Measurements from ENCODE around the gene PRDM7.
"Not testable (repeated sequence)": the region's sequence is repeated elsewhere in the genome, so short reads cannot be mapped to it uniquely, and the experiment has no call there.

The PRDM7 gene

DNA sequence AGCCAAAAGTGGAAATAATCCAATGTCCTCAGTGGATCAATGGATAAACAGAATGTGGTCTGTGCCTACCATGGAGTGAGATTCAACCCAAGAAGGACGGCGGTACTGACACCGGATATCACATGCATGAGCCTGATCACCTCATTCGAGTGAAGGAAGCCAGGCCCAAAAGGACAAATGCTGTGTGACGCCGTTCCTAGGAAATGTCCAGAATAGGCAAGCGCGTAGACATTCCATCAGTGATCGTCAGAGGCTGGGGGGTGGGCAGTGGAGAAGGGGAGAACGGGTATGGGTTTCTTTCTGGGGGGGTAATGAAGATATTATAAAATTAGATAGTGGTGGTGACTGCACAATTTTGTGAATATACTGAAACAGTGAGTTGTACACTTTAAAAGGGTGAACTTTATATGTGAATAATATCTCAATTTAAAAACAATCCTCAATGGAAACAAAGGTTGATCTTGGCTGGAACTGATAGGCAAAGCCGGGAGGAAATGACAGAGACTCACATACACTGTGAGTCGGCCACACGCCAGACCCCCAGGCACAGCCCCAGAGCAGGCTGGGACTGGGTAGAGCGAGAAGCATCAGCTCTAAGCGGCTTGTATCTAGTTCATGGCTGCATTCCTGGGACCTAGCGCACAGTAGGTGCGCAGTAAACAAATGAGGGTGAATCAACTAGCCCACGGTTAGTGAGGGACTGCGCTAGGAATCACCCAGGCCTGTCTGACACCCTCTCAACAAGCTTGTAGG, 61.4 kb downstream of the PRDM7 start:
- no peak for DNase-seq (ENCODE audit: low read depth in 1 of 2, low spot score in 1 of 2)

GRCh38 chr16:90012991-90013745, 64.0 kb downstream of the PRDM7 start:
- no peak for DNase-seq (ENCODE audit: low read depth in 1 of 2, low spot score in 1 of 2)

- DNase-seq (ENCODE audit: low read depth in 1 of 2, low spot score in 1 of 2), result no peak
Measured at GRCh38 chr16:90011908-90012501, 65.1 kb downstream of the PRDM7 start.

DNA sequence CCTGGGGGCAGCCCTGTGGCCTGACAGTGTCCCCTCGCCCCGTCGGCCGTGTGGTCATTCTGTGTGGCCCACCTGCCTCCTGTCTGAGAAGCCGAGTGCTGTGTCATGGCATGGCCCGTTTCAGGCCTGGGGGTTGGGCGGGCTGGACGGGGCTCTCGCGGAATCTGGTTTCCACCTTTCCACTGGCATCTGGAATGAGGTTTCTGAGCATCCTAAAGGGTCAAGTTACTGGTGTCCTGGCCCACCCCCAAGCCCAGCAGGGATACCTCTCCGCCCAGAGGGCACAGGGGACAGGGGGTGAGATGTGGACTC, 65.7 kb downstream of the PRDM7 start:
- no peak for DNase-seq (ENCODE audit: low read depth in 1 of 2, low spot score in 1 of 2)

GRCh38 chr16:90010676-90011507, 66.2 kb downstream of the PRDM7 start:
- no peak for DNase-seq (ENCODE audit: low read depth in 1 of 2, low spot score in 1 of 2)

DNA sequence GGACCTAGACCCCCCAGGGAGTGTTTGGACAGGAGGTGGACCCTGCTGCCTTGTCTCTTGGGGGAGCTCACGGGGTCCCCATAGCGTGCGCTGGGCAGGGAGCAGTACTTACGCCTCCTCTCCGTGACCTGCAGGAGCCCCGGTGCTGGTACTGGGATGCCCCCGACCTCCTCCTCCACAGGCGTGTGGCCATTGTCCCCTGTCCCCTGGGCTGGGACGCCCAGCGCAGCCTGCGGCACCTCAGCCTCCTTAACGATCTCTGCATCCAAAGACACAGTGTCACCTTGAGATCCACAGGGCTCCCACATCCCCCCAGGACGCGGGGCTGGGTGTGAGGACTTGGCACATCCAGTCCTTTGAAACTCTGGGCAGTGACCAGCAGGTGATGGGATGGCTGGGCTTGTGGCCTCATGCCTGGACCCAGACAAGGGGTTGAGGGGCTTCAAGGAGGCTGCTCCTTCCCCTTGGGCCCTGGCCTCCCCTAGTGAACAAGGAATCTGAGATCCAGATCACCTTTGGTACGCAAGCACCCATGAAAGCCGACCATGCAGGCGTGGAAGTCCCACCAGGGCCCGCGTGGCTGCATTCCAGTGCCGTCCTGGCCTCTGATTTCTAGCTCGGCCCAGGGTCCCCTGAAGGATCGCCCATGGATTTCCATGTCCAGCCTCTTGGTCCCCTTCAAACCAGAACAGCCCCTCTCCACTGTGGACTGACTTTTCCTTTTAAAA, 67.8 kb downstream of the PRDM7 start:
- no peak for DNase-seq (ENCODE audit: low read depth in 1 of 2, low spot score in 1 of 2)

GRCh38 chr16:90008708-90009145, 68.4 kb downstream of the PRDM7 start:
- DNase-seq (ENCODE audit: low read depth in 1 of 2, low spot score in 1 of 2), result peak; percentile 24 to 31

DNA sequence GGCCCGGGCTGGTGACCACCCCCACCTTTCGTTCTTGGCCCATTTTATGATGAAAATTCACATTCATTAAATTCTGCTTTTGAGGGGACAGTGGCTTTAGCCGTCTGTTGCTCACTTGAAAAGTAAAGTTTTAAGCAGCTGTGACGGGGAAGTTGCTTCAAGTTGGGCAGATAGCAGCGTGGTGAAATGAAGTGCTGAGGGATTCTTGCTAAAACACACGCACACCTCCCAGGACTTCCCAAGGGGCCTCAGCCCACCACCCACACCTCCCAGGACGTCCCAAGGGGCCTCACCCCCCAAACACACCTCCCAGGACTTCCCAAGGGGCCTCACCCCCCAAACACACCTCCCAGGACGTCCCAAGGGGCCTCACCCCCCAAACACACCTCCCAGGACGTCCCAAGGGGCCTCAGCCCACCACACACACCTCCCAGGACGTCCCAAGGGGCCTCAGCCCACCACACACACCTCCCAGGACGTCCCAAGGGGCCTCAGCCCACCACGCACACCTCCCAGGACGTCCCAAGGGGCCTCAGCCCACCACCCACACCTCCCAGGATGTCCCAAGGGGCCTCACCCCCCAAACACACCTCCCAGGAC, 69.4 kb downstream of the PRDM7 start:
- not testable (repeated sequence) for DNase-seq (ENCODE audit: low read depth in 1 of 2, low spot score in 1 of 2)

DNA sequence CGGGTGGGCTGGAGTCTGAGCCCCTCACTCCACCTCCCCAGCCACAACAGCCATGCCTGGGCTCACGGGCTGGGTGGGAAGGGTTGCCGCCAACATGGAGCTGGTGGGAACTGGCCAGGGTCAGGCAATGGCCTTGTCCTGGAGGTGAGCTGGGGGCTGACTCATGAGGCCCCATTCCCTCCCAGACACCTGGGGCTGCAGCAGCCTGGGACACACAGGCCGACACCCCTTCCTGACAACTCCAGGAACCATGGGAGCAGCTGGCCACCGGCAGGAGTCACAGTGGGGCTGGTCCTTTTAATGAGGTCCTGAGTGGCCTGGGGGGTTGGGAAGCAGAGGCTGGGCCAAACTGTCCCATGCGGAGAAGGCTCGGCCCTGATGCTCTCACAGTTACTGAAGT, 70.1 kb downstream of the PRDM7 start:
- DNase-seq (ENCODE audit: low read depth in 1 of 2, low spot score in 1 of 2), result no peak

All from activated T-helper 1 cell treated with anti-CD3 and anti-CD28 coated beads, Interleukin-2, amount 50 U/mL, for 16 hours (primary cell).